ENCODE results near the gene SOX8.
"Not testable (repeated sequence)": the region's sequence is repeated elsewhere in the genome, so short reads cannot be mapped to it uniquely, and the experiment has no call there.

Gene SOX8

DNA sequence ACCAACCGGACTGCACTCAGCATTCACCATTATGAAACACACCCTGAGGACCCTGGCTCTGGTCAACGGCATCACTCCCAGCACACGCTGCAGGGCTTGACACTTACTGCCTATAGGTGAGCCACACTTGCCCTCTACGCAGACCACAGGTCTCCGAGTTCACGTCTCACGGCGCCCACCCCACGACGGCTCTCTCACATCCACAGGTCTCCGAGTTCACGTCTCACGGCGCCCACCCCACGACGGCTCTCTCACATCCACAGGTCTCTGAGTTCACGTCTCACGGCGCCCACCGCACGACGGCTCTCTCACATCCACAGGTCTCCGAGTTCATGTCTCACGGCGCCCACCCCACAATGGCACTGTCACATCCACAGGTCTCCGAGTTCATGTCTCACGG is 25.8 kb upstream of the SOX8 start:
- DNase-seq: not testable (repeated sequence)

DNA sequence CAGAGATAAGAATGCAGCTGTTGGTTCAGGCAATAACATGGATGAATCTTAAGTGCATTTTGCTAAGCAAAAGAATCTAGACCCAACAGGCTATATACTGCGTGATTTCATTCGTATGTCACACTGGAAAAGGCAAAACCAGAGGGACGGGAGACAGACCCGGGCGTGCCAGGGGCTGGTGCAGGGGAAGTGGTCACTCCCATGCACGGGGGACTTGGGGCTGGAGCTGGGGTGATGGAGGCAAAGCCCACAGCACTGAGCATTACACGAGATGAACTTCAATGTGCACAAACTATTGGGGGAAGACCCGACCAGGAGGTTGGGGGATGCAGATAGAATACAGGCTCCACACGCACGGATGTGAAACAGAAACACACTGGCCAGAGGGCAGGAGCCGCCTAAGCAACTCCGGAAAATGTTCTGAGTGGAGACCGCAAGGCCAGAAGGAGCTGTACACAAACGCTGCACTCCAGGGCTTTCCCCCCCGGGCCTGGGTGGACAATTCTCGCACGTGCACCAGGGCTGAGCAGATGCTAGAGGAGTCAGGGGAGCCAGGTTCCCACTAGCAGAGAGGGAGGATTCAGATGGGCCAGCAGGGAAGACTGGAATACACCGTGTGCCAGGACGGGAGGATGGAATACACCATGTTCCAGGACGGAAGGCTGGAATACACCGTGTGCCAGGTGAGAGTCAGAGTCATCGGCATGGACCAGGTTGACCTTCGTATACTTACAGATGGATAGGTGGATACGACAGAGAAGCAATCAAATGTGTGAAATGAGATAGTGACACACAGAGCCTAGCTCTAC is 22.1 kb upstream of the SOX8 start:
- DNase-seq: no peak

DNA sequence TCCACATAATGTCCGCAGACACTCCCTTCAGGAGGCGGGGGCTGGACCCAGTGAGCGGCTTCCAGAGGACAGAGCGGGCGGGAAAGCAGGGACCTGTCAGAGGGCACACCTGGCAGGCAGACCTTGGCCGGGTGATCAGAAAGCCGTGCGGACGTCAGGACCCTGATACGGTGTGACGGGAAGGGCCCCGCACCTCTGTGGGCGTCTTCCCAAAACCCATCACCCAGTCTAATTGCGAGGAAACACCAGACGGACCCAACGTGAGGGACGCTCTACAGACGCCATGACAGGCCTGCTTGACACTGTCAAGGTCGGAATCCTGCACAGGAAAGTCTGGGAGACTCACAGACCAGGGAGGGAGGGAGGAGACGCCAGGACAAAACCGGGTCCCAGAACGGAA is 19.2 kb upstream of the SOX8 start:
- DNase-seq: no peak

DNA sequence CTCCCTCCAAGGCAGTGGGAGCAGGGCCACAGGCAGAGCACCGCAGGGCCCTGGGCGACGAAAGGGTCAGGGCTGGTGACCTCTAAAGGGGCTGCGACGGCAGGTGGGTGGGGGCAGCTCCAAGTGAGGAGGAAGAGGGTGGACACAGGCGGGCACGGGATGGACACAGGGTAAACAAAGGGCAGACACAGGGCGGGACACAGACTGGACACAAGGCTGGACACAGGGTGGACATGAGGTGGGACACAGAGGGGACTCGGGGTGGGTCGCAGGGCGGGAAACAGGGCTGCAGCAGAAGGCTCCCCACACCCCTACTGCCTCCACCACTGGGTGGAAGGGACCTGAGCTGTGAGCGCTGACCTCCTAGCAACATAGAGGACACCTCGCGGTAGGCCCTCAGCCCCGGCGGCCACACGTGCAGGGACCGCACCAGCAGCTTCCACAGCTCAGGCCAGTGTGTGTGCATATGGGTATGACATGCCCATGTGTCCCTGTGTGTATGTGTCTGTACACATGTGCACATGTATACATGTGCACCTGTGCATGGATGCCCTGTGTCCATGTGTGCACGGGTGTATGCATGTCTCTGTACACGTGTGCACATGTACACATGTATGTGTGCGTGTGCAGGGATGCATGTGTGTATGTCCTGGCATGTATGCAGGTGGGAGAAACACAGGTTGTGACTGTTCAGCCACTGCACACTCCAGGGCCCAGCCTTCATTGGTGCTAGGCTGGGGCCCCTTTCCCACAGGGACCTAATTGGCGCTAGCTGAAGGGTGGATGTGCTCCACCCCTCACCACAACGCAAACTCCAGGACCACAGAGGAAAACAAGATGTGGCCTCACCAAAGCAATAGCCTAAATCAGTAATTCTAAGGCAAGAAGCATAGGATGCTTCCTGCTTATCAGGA is 18.4 kb upstream of the SOX8 start:
- DNase-seq: no peak

GRCh38 chr16:963913-964312 is 17.7 kb upstream of the SOX8 start:
- no peak for DNase-seq

DNA sequence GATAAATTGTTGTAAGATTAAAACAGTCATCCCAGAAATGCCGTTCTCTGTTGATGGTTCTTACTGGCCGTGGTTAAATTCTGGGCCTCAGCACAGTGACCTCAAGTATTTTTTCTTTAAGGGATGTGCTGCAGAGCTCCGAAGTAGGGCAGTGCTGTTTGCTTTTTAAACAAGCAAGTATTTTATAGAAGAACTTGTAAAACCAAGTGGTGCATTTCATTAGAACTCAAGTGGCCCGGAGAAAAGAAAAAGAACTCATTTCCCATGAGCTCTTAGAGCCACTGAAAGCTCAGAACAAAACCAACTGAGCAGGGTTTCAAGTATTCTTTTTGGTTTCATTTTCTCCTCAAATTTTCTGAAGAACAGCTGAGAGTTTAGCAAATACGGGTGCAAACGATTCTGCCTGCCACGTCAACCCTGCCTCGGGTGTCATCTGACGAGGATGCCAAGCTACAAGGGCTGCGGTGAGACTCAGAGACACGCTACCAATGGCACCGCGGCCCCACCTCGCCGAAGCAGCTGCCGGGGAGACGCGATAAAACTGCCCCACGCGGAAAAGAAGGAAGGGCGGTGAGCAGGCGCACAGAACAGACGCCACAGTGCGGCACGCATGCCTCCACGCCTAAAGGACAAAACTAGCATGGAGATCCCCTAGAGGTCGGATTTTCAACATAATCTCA is 17.1 kb upstream of the SOX8 start:
- no peak for DNase-seq

DNA sequence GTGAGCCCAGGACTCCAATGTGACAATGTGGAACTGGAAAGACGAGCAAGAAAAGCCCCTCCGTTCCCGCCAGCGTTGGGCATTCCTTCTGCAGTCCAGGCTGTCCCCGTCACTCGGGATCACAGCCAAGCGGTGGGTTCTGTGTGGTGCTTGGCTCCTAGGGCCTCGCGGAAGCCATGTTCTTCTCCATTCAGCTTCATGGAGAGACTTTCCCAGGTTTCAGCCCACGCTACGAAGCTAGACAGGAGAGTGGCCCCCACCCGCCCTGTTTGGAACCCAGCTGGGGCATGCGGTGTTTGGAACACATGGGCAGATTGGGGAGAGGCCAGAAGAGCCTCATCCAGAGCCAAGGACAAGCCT is 16.6 kb upstream of the SOX8 start:
- no peak for DNase-seq

GRCh38 chr16:965487-965886 is 16.1 kb upstream of the SOX8 start:
- DNase-seq: no peak

- no peak for DNase-seq
Observed at GRCh38 chr16:966035-966434, 15.5 kb upstream of the SOX8 start.

- DNase-seq: no peak
Observed at GRCh38 chr16:966505-966904, 15.1 kb upstream of the SOX8 start.

DNA sequence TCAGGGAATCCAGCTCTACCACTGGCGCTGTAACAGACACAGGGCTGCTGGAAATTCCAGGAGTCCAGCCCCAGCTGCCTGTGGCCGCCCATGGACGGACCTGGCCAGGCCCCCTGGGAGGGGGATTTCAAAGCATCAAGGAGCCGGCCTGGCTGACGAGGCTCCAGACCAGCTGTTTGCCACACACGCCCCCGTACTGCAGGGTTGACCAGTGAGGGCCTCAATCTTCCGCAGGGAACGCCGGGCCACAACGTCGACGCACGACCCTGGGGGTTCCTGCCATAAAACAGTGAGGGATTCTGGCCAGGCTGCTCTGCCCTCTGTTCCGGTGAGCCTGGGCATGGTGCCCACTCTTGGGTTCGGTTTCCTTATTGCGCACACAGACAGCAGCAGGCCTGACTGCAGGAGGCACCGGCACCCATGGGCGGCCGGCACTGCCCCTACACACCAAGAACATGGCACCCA is 14.5 kb upstream of the SOX8 start:
- no peak for DNase-seq

DNA sequence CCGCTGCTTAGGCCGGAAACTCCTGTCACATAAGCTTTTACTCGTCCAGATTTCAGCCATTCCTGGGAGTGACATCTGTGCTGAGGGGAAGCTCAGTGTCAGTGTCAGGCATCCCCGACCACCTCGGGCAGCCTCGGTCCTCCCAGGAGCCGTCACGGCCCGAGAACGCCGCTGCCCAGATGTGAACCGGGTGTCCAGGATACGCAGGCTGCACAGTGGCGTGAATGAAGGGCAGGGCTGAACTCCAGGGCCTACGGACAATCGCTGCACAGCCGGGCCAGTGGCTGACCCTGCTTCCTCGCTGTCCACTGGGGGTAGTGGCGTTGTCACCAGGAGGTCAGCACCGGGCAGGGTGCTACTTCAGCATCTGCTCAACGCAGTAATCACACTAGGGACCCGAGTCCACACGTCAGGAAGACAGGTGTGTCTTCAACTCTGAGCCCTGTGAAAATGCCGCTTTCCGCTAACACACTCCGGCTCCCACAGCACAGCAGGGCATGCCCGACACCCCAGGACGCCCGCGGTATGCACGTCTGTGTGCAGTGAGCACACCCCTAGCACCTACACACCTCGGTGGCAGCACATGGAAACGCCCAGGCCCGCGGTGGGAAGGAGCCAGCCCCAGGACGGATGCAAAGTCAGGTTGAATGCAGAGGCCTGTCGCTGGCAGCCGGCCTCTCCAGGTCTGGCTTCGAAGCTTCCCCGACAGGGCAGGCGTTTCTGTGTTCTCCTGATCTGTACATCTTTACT is 13.8 kb upstream of the SOX8 start:
- DNase-seq: no peak

DNA sequence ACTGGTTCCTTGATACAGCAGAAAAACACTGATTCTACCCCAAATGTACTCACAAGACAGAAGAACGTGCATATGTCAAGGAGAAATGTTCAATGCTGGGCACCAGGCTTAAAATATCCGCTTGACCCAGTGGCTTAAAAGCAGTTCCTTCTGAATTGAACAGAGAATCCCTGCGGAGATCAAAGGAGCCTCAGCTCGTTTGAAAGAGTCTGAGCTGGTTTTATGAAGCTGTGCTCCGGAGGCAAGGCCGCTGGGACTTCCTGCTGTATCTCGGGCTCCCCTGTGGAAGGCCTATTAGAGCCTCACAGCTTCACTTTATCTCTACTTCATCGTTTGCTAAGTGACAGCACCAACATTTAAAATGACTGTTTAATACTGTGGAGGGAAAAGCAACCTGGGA is 12.9 kb upstream of the SOX8 start:
- no peak for DNase-seq

GRCh38 chr16:969508-970385 is 11.8 kb upstream of the SOX8 start:
- DNase-seq: no peak

- no peak for DNase-seq
Observed at GRCh38 chr16:970386-970765, 11.2 kb upstream of the SOX8 start.

- DNase-seq: peak; percentile 75
Observed at GRCh38 chr16:970766-971581, 10.6 kb upstream of the SOX8 start, which contains the start of gene LMF1. LMF1 (minus strand) TSS chr16:970984; CDS start chr16:970980, 4 bp downstream.

- no peak for DNase-seq
Observed at GRCh38 chr16:971582-971905, 10.0 kb upstream of the SOX8 start.

GRCh38 chr16:971981-972315 is 9.6 kb upstream of the SOX8 start:
- DNase-seq: no peak

DNA sequence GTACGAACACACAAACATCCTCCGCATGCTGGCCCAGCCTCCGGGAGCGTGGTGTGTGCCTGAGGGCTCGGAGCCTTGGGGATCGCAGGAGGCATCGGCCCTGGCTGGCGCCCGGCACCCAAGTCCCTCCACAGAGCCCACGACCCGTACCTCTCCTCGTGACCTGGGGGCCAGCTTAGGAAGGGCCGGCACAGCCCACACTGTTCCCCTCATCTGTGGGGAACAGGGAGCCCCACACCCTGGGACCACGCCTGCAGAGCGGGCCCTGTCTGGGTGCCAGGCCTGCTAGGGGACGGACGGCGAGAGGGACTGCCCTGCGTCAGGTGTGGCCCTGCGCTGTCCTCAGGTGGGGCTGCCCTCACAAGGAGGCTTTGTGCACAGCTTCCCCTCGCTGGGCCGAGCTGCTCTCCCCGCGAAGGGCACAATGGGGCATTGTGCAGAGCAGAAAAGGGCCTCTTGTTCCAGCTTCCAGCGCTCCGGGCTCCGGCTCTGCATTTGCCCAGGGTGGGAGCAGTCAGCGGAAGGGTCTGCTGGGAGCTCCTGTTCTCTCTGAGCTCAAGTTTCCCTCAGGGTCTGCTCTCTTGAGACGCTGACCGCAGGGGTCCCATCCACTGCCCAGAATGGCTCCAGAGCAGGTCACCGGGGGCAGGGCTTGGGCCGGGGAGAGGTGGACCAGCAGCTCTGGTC is 9.1 kb upstream of the SOX8 start:
- DNase-seq: no peak

DNA sequence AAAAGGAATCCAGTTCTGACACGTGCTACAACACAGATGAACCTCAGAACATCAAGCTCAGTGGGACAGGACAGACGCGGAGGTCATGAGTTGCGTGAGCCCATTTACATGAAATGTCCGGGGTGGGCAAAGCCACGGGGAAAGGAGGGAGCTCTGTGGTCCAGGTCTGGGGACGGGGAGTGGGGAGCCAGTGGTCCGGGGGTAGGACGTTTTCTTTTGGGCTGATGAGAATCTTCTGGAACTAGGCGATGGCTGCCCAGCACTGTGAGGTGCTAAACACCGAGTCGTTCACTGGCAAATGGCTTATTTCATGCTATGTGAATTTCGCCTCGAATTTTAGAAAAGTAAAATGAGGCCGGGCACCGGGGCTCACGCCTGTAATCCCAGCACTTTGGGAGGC is 8.2 kb upstream of the SOX8 start:
- no peak for DNase-seq
